Right lobe of liver (tissue), 6 donors: ENCODE data around the gene MAMSTR. TPM values are rescaled to one million over a fixed set of nuclear protein-coding genes. Genes with fewer than 3 reads are reported as not detected.
"Not testable (repeated sequence)": the region's sequence is repeated elsewhere in the genome, so short reads cannot be mapped to it uniquely, and the experiment has no call there.

Experiments used
- ATAC-seq, 4 donors: fragments of 200-7000 bp; cut with Tn5 transposase; one replicate each; pipeline ENCODE4 v1.9.1; 2020; ENCODE audit warnings: mild to moderate bottlenecking in 4 of 4, moderate library complexity in 4 of 4
- DNase-seq, 3 donors: peaks; one replicate each; pipeline ENCODE4 v3.0.0-alpha.2; 2020
- H3K27ac ChIP-seq, 3 donors: fragments of 200-600 bp; one replicate each; pipeline ENCODE4 v1.8.0; 2022
- H3K27me3 ChIP-seq, 2 donors: fragments of 200-600 bp; one replicate each; pipeline ENCODE4 v1.8.0; 2022
- H3K36me3 ChIP-seq, 4 donors: fragments of 200-600 bp; sonication (generic) in 1 of 4; one replicate each; pipeline versions ENCODE4 v1.5.1 to v1.8.0; 2017 to 2022; ENCODE audit warnings: control low read depth in 1 of 4
- H3K4me1 ChIP-seq, 4 donors: fragments of 200-600 bp; sonication (generic) in 1 of 4; one replicate each; pipeline versions ENCODE4 v1.5.1 to v1.8.0; 2017 to 2022; ENCODE audit warnings: control low read depth in 1 of 4
- H3K4me3 ChIP-seq, 3 donors: fragments of 200-600 bp; one replicate each; pipeline ENCODE4 v1.8.0; 2022
- H3K9me3 ChIP-seq, 4 donors: fragments of 200-600 bp; sonication (generic) in 1 of 4; one replicate each; pipeline versions ENCODE4 v1.5.1 to v1.8.0; 2017 to 2022; ENCODE audit warnings: control low read depth in 1 of 4
- POLR2A ChIP-seq: fragments of 450-650 bp; IDR thresholded peaks from one replicate; pipeline ENCODE4 v1.6.1; 2017; ENCODE audit warnings: antibody characterized with exemption, mild to moderate bottlenecking
- WGBS: methylation state at CpG from one replicate; pipeline ENCODE4 v1.1.6; 2018; ENCODE audit warnings: low coverage, low lambda C conversion rate; ENCODE audit not compliant: insufficient coverage; ENCODE audit errors: missing lambda C conversion rate; 5-methylcytosine and 5-hydroxymethylcytosine counted together
- intact Hi-C, 2 donors: fragments of 100-400 bp; cut with DNase I; formaldehyde crosslinking; loops; one replicate each; pipeline versions ENCODE4 v1.11.2 to v1.14.1; 2022
- total RNA-seq, 6 experiments: library from RNA; depleted of rRNA in 2 of 6; stranded (reverse); fragments of >200 nt in 2 of 6; fragmentation: NEBNext Ultra II Directional in 3 of 6; extraction: Animal tissue kit (Norgen Biotek cat#: 25700) in 3 of 6; gene quantifications; one replicate each; pipeline versions ENCODE4 v1.1.0 to v1.2.4, GENCODE V29; 2016 to 2023
- TF ChIP-seq, protein P1 (sequence below), 4 donors: fragments of 200-600 bp in 3 of 4; fragments of 450-650 bp in 1 of 4; IDR thresholded peaks; one replicate each; pipeline versions ENCODE4 v1.5.1 to v1.8.0; 2016 to 2022; ENCODE audit warnings: antibody characterized with exemption in 4 of 4, mild to moderate bottlenecking in 2 of 4
- donor health status: DM: no; HTN: yes; CAD: no.
- donor health status: DM: no; HTN: no; CAD: no.
- donor health status: DM: no; HTN: no; CAD: no.
- donor health status: DM: no; HTN: yes; CAD: no.
- donor health status: DM: no; HTN: yes; CAD: no.

Gene MAMSTR
- total RNA-seq, 6 experiments from 2014 or later: 0.22 to 0.37 (median 0.24) TPM; not detected in 1

DNA sequence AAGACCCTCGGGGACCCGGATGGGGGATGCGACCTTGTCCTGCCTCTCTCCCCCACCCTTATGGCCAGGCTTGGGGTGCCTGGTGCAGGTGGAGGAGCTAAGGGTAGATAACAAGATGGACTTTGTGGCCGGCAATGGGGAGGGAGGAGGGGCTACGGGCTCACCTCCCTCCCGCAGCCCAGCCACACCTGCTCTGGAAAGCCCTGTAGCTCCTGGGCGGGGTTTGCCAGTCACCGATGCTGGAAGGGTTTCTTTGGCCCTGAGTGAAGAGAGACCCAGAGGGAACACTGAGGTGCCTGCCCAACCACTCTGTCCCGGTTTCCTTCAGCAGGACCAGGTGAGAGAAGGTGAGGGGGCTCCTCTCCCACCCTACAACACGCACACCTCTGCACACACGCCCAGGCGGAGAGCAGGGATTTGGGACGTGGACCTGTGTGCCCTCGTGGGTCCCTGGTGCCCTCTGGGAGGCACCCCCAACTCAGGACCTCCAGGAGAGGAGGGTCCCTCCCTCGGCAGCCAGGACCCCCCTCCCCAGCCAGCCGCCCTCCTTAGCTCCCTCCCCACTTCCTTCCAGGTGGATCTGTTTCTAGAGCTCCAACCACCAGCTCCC, 23.7 kb downstream of the MAMSTR start, which contains the start of gene FUT2:
Gene FUT2, plus strand, starts transcription at position 229 of the 610 bp plus-strand sequence. CDS start 6,986 bp downstream, outside the sequence.
- Histone ChIP-seq H3K27me3 (no peaks in the 10 kb centered on the region), H3K4me3 (peak within 1 kb of the TSS in 1 of 3 donors; percentile 8), H3K4me1 (no peaks in the 10 kb centered on the region), H3K36me3 (no peaks in the 10 kb centered on the region), H3K9me3 (no peaks in the 10 kb centered on the region), H3K27ac (no peak within 1 kb of the TSS)
- DNase-seq (peak in 1 of 3 donors; percentile 54), ATAC-seq (peak; percentile 30 to 78 (median 37))
- TF ChIP-seq, protein P1, sequence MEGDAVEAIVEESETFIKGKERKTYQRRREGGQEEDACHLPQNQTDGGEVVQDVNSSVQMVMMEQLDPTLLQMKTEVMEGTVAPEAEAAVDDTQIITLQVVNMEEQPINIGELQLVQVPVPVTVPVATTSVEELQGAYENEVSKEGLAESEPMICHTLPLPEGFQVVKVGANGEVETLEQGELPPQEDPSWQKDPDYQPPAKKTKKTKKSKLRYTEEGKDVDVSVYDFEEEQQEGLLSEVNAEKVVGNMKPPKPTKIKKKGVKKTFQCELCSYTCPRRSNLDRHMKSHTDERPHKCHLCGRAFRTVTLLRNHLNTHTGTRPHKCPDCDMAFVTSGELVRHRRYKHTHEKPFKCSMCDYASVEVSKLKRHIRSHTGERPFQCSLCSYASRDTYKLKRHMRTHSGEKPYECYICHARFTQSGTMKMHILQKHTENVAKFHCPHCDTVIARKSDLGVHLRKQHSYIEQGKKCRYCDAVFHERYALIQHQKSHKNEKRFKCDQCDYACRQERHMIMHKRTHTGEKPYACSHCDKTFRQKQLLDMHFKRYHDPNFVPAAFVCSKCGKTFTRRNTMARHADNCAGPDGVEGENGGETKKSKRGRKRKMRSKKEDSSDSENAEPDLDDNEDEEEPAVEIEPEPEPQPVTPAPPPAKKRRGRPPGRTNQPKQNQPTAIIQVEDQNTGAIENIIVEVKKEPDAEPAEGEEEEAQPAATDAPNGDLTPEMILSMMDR (IDR thresholded peaks at IDR 0.05): no peak
- WGBS: 20% methylated on average over 5 of the region's 16 CpGs
- intact Hi-C loops: no loop called here

DNA sequence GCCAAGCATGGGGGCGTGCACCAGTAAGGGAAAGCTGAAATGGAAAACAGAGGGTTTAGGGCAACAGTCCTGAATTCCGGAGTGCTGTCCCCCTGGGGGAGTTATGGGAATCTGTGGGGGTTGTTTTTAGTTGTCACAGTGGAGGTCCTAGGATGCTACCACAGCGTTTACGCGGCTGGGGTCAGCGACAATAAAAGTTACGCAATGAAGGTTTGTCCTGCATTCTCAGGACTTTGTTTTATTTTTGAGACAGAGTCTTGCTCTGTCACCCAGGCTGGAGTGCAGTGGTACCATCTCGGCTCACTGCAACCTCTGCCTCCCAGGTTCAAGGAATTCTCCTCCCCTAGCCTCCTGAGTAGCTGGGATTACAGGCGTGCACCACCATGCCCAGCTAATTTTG, 25.9 kb downstream of the MAMSTR start:
- H3K4me3 ChIP-seq, H3K27ac ChIP-seq, H3K9me3 ChIP-seq, H3K4me1 ChIP-seq, H3K36me3 ChIP-seq, H3K27me3 ChIP-seq, intact Hi-C loops, ATAC-seq, DNase-seq: not testable (repeated sequence)
- 80% methylated on average over 6 of the region's 9 CpGs for WGBS

DNA sequence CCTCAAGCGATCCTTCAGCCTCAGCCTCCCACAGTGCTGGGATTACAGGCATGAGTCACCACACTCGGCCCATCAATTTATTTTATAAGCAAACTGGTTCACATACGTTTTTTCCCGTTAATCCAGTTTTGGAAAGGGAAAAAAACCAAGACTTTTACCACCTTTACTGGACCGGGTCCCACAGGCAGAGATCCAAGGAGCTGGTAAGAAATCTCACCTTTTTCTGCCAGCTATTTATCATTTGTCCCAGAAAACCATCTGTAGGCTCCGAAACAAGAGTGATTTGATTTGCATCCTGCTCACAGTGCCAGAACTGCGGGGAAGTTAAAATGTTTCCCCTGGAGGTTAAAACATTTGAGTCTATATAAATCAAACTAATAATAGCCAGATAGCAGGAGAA, 30.1 kb downstream of the MAMSTR start:
- DNase-seq: no peak
- no peaks in the 10 kb centered on the region for H3K36me3 ChIP-seq
- intact Hi-C loops: loop anchor here in 1 of 2 donors (10.0 kb wide), 1 partner anchor 155 kb away; no protein-coding TSS in a partner anchor
- no peak for TF ChIP-seq POLR2A
- TF ChIP-seq, protein P1 (IDR thresholded peaks at IDR 0.05): no peak
- WGBS: 79% methylated on average over 7 of the region's 7 CpGs
- ATAC-seq: no peak
- H3K4me3 ChIP-seq: no peak overlapping the region
- no peaks in the 10 kb centered on the region for H3K27me3 ChIP-seq
- peaks cover 0 to 5% (median 1%) of the 10 kb centered on the region in 4 donors for H3K4me1 ChIP-seq
- H3K9me3 ChIP-seq: no peaks in the 10 kb centered on the region
- no peak overlapping the region for H3K27ac ChIP-seq

DNA sequence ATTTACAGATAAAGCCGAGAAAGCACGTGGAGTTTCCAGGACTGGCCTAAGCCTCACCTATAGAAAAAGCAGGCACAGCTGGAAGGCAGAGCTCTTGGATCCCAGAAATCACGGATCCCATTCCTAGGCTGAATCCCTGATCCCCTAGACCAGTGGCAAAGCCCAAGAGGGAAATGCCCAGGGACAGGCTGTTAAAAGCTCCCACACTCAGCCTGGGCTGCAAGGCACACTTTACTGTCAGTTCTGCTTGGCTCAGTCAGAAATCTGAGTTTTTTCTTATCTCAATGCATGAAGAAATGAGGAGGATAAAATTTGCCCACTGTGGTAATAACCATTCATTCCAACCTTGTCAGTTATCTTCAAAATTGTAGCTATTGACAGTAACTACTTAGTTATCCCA, 31.7 kb downstream of the MAMSTR start:
- no peaks in the 10 kb centered on the region for H3K27me3 ChIP-seq
- H3K4me1 ChIP-seq: peaks cover 0 to 6% (median 3%) of the 10 kb centered on the region in 4 donors
- no peak for TF ChIP-seq POLR2A
- TF ChIP-seq, protein P1 (IDR thresholded peaks at IDR 0.05): no peak
- no peak overlapping the region for H3K27ac ChIP-seq
- WGBS: 92% methylated on average over 2 of the region's 3 CpGs
- H3K9me3 ChIP-seq: no peaks in the 10 kb centered on the region
- H3K4me3 ChIP-seq: no peak overlapping the region
- no peak for ATAC-seq
- intact Hi-C loops: loop anchor here in 1 of 2 donors (10.0 kb wide), 1 partner anchor 157 kb away; no protein-coding TSS in a partner anchor
- H3K36me3 ChIP-seq: no peaks in the 10 kb centered on the region
- DNase-seq: no peak

DNA sequence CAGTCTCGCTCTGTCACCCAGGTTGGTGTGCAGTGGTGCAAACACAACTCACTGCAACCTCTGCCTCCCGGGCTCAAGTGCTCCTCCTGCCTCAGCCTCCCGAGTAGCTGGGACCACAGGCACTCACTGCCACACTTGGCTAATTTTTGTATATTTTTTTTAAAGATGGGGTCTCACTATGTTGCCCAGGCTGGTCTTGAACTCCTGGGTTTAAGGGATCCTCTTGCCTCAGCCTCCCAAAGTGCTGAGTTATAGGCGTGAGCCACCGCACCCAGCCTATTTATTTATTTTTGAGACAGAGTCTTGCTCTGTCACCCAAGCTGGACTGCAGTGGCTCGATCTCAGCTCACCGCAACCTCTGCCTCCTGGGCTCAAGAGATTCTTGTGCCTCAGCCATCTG, 32.9 kb downstream of the MAMSTR start:
- DNase-seq, H3K9me3 ChIP-seq: not testable (repeated sequence)

More for the DNA sequence above, 32.9 kb downstream of the MAMSTR start:
- not testable (repeated sequence) for H3K27ac ChIP-seq, H3K27me3 ChIP-seq, H3K4me1 ChIP-seq, ATAC-seq, H3K36me3 ChIP-seq, H3K4me3 ChIP-seq
- 94% methylated on average over 7 of the region's 7 CpGs for WGBS
- intact Hi-C loops: loop anchor here in 1 of 2 donors (10.0 kb wide), 1 partner anchor 158 kb away; no protein-coding TSS in a partner anchor
